K562 treated with DMSO at 1 percent for 48 hours (cell line): Measurements from ENCODE around the gene SRSF4. TPM values are rescaled to one million over a fixed set of nuclear protein-coding genes. Genes with fewer than 3 reads are reported as not detected.

Experiments used
- total RNA-seq: library from RNA; unstranded; fragments of 300-600 nt; gene quantifications from 2 replicates; pipeline ENCODE4 v1.2.3, GENCODE V29; 2022; ENCODE audit warnings: low replicate concordance; ENCODE audit errors: extremely low read depth

SRSF4 gene
- total RNA-seq: not detected in 2 replicates

DNA sequence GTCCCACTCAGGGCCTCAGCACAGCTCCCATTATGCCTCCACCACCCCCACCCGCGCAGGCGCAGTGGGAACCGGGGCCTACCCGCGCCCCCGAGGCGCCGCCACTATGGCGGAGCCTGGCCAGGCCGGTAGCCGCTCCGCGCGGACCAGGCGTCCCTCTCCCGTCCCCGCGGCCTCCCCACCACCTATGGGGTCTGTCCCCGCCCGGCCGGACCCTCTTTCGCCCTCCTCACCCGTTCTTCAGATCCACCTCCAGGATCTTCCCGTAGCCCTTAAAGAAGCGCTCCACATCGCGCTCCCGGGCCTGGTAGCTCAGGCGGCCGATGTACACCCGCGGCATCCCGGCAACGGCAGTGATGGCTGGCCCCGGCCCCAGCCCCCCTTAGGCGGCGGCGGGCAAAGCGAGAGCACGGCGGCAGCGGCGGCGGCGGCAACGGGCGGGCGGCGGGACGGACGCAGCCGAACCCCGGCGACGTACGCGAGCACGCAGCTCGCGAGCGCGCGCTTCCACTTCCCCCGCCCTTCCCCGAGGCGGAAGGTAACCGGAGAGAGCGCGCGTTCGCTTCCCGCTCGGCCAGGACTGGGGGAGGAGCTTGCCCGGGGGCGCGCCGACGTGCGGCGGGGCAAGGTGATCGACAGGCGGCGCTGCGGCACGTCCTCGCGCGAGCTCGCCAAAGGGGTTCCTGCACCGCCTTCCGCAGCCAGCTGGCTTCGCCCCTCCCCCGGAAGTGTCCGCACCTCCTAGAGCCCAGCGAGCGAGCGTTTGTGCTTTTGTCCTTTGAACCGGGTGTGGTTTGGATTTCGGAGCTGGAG is at the start of gene SRSF4:
SRSF4 (minus strand) TSS at position 488 of the 813 bp plus-strand sequence; CDS start at position 340, 148 bp downstream.

DNA sequence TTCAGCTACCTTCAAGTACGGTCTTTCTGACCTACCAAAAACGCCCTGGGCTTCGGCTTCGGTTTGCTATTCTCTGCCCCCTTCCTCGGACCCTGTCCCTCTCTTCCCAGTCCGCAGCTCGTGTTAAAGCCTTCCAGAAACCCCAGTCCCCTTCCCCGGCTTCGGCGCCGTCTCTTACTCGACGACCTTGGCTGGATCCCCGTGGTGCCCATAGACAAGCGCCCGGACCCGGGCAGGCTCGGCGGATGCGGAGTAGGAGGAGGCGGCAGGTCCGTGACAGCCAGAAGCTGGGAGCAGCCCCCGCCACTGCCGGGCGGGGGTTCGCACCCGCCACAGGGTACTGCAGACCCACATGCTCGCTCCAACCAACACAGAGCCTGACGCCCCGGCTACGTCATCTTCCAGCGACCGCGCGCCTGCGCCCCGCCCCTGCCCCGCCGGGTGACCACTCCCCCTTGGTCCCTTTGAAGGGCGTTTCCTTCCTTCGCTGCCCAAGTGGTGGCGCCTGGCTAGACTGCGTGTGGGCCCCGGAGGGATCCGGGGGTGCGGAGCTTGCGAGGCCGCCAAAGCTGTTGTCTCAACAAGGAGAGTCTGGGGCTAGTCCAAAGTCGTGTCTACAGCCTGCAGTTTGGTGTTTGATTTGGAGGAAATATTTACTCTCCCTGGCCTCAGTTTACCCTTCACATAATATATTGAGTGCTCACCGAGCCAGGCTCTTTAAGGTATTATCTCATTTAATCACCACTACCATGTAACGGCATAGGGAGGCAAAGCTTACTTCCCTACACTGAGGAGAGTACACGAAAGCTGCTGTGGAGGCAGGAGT is 49.1 kb upstream of the SRSF4 start, which contains the start of gene MECR:
MECR (minus strand) TSS at position 382 of the 826 bp plus-strand sequence; CDS start at position 354, 28 bp downstream.

DNA sequence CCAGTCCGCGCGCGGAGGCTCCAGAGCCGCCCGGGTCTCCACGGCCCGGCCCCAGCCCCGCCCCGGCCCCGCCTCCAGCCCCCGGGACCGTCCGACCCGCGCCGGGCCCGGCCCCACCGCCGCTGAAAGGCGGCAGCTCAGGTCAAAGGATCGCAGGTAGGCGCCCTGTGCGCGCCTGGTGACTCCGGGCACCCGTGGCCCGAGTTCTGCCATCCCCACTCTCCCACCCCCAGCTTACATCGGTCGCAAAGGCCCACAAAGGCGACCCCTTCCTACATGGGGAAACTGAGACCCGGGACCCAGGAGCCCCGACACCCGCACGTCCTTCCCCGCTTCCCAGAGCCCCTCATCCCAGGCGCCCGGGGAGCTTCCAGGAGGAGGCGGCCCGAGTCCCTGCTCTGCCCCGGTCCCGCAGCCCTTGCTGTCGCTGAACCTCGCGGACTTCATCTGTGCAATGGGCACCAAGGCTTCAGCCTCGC is 57.8 kb downstream of the SRSF4 start, which contains the start of gene TMEM200B:
TMEM200B (minus strand) TSS at position 17 of the 479 bp plus-strand sequence. CDS start 2,075 bp downstream, outside the sequence.

Other genes starting within 250 kb of the SRSF4 start
- not detected in 2 replicates for gene TMEM200B, start 58.0 kb downstream of the SRSF4 start, total RNA-seq
- not detected in 2 replicates for gene MECR, start 49.0 kb upstream of the SRSF4 start, total RNA-seq
- gene PTPRU, start 54.6 kb upstream of the SRSF4 start, total RNA-seq: not detected in 2 replicates